HG03045 (cell line): ENCODE measurements around the gene DTHD1.

Experiments
- ATAC-seq: cut with Tn5 transposase; IDR thresholded peaks from one replicate; pipeline ENCODE4 v1.9.1; 2021; ENCODE audit warnings: mild to moderate bottlenecking, moderate library complexity; ENCODE audit not compliant: unreplicated experiment

Gene DTHD1

GRCh38 chr4:36312511-36312910 lies 31.1 kb downstream of the DTHD1 start:
- no peak for ATAC-seq

GRCh38 chr4:36313301-36313700 lies 31.9 kb downstream of the DTHD1 start:
- ATAC-seq: no peak

DNA sequence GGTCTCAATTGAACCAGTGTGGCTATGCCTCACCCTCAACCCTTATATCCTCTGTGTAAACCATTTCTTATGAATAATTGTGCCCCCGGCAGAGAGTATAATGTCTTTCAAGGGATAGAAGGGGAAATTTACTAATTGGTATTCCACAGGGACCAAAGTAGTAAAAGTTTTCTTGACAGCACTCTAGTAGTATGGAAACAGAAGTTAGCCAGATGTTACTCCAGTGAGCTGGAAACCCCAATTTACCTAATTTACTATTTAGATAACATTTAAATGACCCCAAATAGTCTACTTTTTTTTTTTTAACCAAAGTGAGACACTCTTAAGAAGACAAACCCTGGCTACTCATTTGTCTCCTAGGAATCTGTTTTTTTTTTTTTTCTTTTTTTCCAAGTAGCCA lies 32.3 kb downstream of the DTHD1 start:
- ATAC-seq: no peak

DNA sequence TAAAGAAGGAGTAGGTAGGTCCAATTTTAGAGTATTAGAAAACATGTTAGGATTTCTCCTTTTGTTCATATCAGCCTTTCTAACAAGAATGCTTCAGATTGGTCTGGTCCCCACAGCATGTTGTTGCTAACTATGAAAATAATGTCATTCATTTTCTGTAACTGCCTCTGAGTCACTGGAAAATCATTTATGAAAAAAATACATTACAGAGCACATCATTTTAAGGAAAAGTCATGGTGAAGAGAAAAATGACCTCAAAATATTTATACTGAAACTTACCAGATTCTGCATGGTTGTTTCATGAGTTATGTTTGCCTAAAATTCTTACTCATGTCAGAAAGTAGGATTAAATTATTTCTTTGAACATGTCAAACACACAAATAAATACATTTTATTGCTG lies 35.2 kb downstream of the DTHD1 start:
- ATAC-seq: no peak

DNA sequence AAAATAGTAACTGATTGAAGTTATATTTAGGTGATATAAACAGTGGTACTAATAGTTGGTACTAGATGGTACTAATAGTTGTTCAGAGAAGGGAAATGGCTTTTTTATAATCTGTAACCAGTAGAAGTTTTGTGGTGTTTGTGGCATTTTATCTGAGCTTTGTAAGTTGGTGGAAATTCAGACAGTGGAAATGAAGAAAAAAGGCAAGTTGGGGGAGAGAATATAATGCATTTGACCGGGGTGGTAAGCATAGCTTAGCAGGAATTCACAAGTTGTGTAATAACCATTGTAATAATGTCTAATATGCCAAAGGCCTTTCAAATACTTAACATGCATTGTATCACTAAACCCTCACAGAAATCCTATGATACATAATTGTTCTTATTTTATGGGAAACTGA lies 36.3 kb downstream of the DTHD1 start:
- no peak for ATAC-seq

- ATAC-seq: peak; percentile 38
Measured at GRCh38 chr4:36320117-36320896, 38.9 kb downstream of the DTHD1 start.

DNA sequence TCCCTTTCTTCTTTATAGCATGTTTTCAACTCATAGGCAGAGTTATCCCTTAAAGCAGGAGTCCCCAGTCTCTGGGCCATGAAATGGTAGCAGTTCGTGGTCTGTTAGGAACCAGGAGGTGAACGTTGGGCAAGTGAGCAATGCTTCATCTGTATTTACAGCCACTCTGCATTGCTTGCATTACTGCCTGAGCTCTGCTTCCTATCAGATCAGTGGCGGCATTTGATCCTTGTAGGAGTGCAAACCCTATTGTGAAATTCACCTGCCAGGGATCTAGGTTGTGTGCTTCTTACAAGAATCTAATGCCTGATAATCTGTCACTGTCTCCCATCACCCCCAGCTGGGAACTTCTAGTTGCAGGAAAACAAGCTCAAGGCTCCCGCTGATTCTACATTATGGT lies 39.8 kb downstream of the DTHD1 start:
- no peak for ATAC-seq

DNA sequence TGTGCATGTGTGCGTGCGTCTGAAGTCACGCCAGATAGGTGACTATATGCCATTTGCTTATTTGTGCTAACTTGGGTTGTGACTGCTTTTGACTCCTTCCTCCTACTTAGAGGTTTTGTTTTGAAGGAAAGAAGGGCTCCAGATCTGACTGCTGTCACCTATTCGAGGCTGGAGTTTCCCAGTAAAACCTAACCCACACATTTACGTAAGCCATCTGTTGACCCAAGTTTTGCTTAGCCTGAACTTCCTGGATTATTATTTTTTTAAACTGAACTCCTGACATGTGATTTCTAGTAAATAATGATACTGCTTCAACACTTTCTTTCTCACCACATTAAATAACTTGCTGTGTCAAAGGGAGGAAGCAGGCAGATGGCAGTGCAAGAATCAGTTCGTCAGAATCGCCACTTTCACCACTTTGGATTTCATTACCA lies 41.5 kb downstream of the DTHD1 start:
- peak; percentile 37 for ATAC-seq

- no peak for ATAC-seq
Measured at GRCh38 chr4:36323816-36324419, 42.5 kb downstream of the DTHD1 start.

DNA sequence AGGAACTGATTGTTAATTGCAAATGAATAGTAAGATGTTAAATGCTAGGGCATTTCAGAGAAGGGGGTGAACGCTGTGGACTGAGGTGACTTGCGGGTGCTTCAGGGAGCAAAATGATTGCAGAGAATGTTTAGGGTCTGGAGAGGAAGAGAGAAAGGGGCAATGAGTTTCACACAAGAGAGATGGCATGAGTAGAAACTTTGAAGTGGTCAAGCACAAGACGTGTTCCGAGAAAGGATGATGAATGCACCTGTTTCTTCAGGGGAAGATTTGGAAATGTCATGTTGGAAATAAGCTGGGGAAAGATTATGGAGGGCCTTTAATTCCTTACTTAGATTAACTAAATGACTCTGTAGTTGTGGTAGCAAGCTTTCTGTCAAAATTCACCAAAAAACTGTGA lies 43.4 kb downstream of the DTHD1 start:
- ATAC-seq: no peak

GRCh38 chr4:36325499-36325898 lies 44.1 kb downstream of the DTHD1 start:
- peak; percentile 80 for ATAC-seq

- no peak for ATAC-seq
Measured at GRCh38 chr4:36325926-36326325, 44.5 kb downstream of the DTHD1 start.

GRCh38 chr4:36326476-36327029 lies 45.1 kb downstream of the DTHD1 start:
- no peak for ATAC-seq

DNA sequence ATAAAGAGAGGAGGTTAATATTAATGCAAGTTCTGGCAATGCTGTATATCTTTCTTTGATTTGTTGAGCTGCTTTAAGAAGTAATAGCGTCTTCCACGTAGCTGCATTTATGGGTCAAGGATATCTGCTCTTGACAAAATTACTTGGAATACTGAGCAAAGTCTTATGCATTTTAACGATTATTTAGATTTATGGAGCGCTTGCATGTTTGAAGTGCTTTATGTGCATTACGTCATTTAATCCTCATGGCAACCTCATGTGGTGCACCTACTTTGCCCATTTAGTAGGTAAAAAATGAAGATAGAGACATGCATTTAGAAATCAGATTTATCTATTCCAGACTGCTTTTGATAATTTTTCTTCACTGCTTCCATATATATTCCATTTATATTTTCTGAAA lies 46.0 kb downstream of the DTHD1 start:
- ATAC-seq: no peak

- no peak for ATAC-seq
Measured at GRCh38 chr4:36328130-36328529, 46.7 kb downstream of the DTHD1 start.

DNA sequence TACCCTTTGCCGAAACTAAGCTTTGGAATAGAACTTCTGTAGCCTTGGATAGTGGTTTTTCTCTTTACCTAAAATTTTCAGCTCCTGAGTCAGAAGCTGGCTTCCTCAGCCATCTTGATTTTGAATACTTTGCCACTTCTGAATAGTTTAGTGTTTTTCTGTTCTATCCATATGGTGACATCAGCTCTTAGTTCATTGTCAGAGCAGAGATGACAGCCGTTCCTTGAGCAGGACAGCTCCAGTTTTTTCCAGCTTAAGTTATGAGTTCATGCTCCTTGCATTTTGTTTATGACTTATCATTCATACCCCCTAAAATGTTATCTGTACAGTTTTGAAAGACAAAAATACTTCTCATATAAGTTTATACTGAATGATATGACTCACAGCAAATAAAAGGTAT lies 47.8 kb downstream of the DTHD1 start:
- no peak for ATAC-seq

DNA sequence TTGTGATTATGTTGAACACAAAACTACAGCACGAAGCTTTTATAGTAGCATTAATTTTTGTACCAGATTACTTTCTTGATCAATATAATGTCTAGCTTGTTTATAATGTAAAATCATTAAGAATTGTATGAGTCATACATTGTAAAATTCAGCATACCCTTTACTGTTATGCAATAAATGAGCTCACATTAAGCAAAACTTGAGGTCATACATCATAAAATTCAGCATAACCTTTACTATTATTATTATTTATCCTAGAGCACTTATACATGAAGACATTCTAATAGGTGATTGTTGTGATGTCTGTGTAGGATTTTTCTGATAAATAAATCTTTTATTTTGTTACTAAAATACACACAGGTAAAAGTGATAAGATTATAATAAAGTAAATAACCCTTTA lies 49.4 kb downstream of the DTHD1 start:
- ATAC-seq: no peak

- peak; percentile 86 for ATAC-seq
Measured at GRCh38 chr4:36332023-36332781, 50.8 kb downstream of the DTHD1 start.

DNA sequence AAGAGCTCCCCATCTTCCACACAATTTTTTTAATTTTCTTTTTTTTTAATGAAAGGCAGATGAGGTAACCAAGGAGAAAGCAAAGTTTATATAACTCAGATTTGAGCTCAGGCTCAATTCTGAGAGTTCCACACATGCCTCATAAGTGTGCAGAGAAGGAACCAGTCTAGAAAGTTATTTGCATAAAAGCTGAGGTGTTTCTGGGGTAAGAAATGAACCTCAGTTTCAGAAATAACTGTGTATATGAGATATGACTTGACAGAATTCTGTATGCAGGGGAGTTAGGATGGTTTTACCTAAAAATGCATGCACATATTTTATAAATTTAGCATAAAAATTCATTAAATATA lies 51.3 kb downstream of the DTHD1 start:
- peak; percentile 98 for ATAC-seq

DNA sequence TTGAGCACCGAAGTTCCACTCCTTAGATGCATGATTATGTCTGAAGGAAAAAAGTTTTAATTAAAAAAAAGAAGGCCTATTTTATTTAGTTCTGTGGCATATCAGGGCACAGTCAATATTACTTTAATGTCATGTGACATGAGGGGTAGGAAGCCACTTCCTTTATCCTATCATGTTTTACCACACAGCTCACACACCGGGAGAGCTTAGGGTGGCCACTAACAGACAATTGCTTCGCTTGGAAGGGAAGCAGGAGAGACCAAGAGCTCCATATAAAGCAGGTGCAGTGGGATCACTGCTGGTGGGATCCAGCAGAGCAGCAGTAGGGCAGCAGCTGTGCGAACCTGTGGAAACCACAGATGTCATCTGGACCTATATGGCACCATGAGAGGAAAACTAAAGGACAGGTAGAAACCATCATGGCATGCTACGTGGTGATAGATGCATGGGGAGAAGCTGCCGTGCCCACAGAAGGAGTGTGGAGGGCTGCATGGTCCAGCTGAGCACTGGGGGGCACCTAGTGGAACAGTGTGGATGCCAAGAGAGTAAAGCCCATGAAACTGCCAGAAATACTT lies 52.0 kb downstream of the DTHD1 start:
- ATAC-seq: no peak

DNA sequence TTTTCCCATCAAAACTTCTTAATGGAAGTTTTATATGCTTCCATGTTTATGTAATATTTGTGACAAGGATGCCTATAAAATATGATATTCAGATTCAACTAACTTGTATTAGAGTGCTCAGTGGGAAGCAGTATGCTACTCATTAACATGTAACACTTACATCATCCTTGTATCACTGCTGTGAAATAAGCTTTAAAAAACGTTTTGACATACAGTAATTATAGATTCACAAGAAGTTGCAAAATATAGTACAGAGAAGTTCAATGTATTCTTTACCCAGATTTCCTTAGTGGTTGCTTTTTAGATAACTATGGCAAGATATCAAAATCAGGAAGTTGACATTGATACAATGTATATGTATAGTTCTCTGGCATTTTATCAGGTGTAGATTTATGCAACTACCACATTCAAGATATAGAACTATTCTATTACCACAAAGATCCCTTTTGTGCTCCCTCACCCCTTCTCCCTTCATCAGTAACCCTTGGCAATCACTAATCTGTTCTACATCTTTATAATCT lies 56.3 kb downstream of the DTHD1 start:
- no peak for ATAC-seq
